ENCODE data around the gene ESF1.
"Not testable (repeated sequence)": the region's sequence is repeated elsewhere in the genome, so short reads cannot be mapped to it uniquely, and the experiment has no call there.

Gene ESF1

DNA sequence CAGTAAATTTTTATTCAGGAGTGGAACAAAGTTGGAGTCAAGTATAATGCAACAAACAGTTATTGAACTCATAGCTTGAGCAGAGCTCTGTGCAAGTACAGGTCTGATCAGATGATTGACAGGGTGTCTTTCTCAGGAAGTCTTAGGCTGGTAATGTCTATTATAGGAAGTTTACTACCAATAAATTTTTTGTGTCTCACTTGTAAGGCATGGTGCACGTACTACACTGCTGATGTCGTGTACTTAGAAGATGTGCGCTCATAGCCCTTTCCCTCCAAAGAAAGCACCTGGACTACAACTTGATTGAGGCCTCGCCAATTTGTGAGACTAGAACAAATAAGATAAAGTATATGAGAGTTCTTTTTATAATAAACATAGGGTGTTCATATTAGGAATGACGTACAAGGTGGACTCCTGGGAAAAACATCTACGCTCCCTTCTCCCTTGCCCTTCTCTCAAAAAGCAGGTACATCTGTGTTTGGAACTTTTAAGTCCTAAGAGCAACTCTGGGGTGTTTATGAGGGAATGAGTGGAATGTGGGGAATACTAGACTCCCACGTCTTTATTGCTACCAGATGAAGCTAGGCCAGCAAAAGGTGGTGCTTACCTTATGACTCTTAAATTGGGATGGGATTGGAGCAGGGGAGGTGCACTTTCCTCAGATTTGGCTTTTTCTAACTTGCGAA is 1.6 kb upstream of the ESF1 start:
- DNase-seq: no peak

DNA sequence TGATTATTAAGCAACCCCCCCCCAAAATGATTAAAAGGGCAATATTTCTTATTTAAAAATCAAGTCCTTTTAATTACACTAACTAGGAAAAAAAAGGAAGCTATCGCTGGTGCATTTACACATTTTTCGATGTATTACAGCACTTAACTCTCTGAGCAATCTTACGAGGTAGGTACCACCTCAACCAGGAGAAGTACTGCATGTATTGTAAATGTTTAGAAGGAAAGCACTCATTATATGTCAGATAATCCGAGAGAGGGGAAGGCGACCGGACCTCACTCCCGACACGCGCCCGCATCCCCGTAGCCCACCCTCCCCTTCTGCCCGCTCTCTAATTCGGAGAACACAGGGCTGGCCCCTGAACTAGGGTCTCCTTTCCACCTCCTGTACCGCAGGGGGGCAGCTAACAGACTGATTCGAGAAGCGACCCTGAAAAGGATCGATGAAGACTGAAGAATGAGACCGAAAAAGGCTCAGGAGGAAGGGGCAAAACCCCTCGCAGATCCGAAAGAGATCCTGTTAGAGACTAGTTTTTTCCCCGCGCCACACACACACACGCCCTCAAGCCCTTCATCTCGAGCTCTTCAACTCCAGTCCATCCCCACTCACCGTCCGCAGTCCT is 337 bp downstream of the ESF1 start:
- DNase-seq: no peak

DNA sequence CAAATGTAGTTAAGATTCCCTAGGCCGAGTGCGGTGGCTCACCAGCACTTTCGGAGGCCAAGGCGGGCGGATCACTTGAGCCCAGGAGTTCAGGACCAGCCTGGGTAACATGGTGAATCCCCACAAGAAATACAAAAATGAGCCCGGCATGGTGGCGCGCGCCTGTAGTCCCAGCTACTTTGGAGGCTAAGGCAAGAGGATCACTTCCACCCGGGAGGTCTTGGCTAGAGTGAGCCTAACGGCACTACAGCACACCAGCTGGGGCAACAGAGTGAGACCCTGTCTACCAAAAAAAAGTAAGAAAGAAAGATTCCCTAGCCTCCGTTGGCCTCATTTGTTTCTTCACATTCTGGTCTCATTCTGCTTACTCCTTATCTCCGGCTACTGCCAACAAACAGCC is 1.2 kb downstream of the ESF1 start:
- DNase-seq: no peak

DNA sequence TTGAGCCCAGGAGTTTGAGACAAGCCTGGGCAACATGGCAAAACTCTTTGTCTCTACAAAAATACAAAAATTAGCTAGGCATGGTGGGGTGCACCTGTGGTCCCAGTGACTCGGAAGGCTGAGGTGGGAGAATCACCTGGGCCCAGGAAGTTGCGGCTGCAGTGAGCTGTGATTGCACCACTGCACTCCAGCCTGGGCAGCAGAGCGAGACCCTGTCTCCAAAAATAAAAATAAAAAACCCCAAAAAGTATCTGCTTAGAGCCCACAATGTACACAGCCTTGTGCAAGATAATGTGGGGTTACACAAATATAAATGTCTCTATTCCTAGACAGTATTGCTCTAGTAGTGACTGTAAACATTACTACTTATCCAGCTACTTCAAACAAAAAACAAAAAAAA is 5.9 kb downstream of the ESF1 start:
- DNase-seq: no peak

DNA sequence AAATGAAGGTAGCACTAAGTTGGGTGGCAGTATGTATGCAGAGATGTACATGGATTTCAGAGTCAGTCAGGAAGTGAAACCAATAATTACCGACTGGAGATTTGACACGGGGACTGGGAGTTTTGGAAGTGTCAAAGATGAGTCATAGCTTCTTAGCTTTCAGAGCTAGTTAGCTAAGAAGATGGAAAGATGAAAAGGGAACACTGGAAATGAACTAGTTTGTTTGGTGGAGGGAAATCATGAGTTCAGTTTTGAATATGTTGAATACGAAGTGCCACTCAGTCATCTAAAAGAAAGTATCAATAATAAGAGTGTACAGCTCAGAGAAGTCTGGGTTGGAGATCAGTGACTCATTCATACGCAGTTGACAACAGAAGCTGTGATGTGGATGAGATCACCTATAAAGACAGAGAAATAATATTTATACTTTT is 7.5 kb downstream of the ESF1 start:
- no peak for DNase-seq

DNA sequence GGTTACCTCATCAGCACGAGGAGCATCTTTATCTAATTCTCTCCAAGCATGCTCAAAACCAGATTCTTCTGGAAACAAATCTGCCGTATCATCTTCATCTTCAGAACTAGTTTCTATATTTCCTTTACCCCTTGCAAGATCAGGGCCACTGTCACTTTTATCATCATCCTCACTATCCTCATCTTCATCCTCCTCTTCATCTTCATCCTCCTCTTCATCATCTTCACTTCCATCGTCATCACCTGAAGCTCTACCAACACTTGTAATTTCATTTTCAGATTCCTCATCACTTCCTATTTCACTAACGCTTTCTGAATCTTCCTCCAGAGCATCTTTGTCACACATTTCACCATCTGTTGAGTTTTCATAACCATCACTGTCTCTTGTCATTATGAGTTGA is 8.9 kb downstream of the ESF1 start:
- DNase-seq: no peak

DNA sequence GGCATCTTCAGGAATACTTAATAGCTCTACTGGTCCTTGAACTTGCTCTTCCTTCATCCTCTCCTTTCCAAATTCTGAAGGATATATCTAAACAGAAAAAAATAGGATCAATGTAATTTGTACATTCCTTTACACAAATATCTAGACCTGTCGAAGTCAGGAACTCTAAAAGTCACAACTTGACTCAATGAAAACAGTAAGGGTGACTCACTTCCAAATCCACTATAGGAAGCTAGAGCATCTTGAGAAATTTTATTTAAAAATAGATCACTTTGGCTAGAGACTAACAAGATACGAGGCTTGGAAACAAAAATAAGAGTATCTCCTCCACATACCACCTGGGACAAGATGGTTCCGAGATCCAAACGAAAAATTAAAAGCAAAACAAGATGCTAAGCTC is 12.2 kb downstream of the ESF1 start:
- DNase-seq: no peak

DNA sequence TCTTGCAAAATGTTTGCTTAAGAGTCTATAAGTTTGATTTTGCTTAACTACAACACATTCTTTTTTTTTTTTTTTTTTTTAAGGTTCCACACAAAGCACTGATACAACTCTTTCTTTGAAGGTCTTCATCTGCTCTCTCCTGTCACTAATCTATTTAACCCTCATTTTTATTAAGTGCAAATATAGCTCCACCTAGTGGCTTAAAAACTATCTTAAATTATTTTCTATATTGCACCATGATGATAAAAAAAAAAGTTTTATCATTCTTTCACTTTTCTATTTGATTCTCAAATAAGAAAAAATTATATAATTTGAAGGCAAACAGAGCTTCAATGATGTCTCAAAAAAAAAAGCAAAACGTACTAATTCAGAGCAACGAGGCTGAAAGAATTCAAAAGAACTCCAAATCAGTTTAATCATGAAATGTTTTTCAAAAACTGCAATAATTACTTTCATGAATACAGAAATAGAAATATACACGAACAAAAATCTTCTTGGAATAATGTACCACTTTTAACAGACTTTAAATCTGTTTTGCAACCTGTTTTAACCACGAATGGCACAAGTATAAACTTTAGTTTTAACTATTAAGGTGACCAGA is 12.8 kb downstream of the ESF1 start:
- DNase-seq: peak in 1 of 2 donors; percentile 20

DNA sequence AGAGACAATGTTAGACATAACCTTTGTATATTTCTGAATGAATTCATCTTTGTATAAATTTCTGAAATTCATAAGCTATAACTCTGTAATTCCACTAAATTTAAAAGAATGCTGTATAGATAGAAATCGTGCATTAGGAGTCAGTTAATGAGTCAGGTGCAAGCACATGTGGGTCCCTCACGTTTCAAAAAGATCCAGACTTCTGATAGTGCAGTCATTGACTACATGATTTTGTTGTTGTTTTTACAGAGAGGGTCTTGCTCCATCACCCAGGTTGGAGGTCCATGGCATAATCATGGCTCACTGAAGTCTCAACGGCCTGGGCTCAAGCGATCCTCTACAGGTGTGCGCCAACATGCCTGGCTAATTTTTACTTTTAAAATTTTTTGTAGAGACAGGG is 14.6 kb downstream of the ESF1 start:
- no peak for DNase-seq

DNA sequence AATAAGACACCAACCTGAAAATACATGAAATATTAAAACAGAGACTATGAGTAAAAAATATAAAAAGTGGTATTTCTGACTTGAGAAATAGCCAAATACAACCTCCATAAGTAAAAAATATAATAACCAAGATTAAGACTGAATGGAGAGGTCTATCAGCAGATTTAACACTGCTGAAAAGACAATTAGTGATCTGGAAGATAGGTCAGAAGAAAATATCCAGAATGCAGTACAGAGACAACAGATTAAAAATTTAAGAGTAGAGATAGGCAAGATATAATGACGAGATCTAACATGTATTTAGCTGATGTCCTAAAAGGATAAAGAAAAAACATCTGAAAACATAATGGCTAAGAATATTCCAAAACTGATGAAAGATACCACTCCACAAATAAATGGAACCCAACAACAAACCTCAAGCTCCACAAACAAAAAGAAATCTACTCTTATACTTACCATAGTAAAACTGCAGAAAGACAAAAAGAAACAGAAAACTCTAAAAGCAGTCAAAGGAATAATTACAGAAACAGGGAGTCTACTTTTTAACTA is 18.8 kb downstream of the ESF1 start:
- no peak for DNase-seq

DNA sequence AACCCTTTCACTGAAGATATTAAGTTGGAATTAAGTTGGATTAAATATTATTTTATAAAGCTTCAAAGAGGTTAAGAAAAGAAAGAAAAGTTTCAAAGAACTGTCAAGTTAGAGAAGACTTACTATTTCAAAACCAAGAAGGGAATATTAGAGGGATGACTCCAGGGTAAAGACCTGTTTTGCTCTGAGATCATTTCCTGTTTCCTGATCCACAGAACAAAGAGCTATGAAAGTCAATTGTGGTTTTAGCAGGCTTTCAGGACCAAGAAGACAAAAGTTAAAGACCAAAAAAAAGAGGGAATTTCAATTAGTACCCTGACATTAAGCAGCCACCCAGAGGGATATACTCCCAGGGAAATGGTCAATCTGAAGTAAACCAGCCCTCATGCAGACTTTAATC is 19.4 kb downstream of the ESF1 start:
- no peak for DNase-seq

DNA sequence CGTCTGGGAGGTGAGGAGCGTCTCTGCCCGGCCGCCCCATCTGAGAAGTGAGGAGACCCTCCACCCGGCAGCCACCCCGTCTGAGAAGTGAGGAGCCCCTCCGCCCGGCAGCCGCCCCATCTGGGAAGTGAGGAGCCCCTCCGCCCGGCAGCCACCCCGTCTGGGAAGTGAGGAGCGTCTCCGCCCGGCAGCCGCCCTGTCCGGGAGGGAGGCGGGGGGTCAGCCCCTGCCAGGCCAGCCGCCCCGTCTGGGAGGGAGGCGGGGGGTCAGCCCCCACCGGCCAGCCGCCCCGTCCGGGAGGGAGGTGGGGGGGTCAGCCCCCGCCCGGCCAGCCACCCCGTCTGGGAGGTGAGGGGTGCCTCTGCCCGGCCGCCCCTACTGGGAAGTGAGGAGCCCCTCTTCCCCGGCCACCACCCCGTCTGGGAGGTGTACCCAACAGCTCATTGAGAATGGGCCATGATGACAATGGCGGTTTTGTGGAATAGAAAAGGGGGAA is 24.2 kb downstream of the ESF1 start:
- not testable (repeated sequence) for DNase-seq

DNA sequence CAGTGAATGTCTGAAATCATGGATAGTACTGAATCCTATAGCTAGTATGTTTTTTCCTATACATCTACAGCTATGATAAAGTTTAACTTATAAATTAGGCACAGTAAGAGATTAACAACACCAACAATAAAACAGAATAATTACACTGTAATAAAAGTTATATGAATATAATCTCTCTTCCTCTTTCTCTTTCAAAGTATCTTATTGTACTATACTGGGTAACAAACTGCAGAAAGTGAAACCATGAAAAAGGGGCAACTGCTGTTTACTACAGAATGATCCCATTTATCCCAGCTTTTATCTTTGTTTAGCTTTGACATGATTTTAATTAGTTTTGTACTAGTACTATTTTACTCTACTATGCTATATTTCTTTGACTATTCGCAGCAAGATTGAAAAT is 25.8 kb downstream of the ESF1 start:
- DNase-seq: no peak

DNA sequence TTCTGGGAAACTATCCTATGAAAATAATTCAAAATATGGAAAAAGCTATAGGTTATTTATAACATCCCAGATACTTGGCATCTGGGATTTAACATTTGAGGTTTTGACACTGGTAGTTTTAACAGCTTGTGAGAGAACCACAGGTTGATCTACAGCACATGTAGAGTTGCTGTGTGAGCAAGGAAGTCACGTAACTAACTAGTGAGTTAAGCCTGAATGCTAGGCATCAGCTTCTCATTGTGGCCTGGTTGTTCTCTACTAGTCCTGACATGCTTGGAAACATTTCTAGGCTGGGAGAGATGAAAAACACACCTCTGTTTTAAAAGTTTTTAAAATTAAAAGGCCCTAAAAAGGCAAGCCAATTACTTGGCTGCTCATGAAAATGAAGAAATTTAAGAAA is 28.2 kb downstream of the ESF1 start:
- DNase-seq: no peak

DNA sequence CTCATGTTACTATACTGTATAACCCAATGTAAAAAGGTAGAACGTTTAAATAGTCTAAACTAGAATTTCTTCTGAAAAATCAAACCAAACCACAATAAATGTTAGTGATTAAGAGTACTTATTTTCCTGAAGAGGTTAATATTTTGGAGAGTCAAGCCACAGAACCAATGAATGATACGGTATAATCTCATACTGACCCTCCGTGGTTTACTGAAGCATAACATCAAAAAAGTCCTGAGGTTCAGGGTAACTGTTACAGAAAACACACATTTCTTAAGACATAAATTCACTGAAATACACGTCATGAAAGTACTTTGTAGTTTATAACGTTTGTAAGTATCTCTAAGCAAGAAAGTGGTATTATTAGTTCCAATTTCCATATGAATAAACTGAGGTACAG is 28.9 kb downstream of the ESF1 start:
- no peak for DNase-seq

DNA sequence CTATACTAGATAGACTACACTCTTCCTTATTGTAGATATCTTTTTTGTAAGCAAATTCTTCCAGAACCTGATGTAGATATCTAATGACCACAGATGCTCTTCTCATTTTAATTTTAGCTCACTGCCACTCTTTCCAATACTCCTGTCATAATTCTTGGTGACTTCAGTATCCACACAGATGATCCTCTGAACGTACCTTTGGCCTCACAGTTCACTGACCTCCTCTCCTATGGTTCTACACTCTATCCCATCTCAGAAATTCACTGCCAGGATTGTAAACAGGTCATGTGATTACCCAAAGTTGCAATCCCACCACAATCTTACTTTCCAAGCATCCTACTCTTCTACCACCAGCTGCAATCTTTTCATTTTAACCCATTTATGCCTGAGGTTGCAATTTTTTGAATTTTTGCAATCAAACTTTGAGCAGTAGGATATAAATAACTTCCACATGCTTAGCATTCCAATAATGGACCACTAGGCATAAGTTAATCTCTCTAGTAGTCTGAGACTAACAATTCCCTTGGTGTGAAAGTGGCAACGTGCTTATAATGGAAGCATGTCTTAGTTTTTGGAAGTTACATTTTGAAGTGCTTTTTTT is 31.2 kb downstream of the ESF1 start:
- no peak for DNase-seq

DNA sequence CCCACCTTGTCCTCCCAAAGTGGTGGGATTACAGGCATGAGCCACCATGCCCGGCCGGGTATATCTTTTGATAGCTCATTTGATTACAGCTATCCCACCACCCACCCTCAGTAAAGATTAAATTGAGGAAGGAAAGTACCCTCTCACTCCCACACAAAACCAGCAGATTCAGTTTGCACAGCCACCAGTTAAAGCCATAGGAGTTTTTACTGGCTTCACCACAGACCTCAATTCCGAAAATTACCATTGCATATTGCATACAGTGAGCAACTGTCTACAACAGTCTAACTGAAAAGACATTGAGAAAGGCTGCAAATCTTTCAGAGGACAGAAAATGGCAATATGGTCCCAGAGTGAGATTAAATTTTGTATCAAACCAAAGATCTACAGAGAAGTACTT is 34.9 kb downstream of the ESF1 start:
- DNase-seq: no peak

DNA sequence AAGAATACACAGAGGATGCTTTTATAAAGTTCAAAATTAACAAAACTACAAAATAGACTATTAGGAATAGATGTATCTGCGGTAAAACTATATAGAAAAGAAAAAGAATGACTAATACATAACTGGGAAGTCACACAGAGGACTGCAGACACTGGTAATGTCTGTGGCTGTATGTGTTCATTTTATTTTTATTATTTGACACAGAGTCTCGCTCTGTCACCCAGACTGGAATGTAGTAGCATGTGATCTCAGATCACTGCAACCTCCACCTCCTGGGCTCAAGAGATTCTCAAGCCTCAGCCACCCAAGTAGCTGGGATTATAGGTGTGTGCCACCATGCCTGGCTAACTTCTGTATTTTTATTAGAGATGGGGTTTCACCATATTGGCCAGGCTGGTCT is 38.9 kb downstream of the ESF1 start:
- DNase-seq: no peak

DNA sequence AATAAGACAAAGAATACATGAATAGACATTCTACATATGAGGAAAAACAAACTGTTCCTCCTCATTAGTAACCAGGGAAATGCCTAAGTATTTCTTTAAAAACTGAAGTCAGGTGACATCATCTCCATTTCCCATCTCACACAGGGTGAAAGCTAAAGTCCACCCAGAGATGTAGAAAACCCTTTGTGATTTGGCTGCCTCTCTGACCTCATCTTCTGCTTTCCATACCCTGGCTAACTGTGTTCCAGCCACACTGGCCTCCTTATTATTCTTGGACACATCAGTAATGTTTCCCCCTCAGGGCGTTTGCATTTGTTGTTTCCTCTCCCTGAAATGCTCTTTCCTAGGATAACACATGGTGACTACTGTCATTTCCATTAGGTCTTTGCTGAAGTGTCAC is 40.4 kb downstream of the ESF1 start:
- no peak for DNase-seq

DNA sequence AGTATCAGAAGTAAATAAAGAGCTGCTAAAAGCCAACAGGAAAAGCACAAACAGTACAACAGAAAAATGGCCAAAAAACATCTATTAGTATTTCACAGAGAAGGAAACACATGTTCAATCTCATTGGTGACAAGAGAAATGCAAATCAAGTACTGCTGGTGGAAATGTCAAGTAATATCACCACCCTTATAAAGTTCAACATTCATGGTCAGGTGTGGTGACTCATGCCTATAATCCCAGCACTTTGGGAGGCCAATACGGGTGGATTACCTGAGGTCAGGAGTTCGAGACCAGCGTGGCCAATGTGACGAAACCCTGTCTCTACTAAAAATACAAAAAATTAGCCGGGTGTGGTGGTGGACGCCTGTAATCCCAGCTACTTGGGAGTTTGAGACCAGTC is 42.8 kb downstream of the ESF1 start:
- DNase-seq: no peak

DNA sequence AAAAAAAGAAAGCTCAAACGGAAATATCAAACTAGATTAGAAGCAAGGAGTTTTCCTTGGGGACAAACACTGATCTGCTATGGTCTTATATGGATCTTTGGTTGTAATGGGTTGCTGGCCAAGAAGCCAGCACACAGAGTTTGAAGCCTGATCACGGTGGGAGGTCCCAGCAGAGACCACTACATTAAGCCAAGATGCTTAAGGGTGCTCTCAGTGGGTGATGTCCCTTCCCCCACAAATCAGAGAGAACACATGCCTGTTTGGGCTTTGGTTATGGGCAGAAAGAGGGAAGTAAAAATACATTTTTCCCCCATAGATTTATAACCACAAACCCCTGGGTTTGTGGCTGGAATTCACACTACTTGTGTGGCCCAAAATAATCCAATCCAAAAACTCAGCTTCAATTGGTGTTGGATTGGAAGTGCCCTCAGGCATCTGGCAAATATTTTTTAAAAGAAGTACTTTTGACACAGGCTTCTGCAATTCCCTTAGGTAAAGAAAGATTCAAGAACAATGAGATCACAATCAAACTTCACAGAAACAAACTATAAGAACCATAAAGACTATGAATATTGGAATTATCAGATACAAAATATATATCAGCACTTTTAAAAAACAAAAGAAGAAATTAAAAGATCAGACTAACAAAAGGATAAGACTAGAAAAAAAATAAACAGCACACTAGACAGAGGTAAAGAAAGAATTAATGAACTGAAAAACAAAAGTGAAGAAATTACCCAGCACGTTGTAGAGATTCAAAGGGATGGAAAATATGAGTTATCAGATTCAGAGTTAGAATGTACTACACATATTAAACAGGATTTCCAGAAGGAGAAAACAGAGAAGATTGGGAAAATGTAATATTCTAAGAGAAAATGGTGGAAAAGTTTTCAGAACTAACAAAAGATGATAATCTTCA is 44.7 kb downstream of the ESF1 start:
- DNase-seq: no peak

DNA sequence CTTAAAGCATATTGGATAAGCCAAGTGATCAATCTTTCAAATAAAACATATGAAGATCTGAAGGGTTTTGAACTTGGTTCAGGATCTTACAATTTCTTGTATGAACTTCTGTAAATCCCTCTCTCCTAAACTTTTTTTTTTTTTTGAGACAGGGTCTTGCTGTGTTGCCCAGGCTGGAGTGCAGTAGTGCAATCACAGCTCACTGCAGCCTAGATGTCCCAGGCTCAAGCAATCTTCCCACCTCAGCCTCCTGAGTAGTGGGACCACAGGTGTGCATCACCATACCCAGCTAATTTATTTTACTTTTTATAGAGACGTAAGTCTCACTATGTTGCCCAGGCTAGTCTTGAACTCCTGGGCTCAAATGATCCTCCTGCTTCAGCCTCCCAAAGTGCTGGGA is 46.5 kb downstream of the ESF1 start:
- DNase-seq: not testable (repeated sequence)
